GM20000 (cell line): ENCODE results near the gene KCNQ1.

Experiments
- DNase-seq: peaks from one replicate; pipeline ENCODE4 v3.0.0; 2012; ENCODE audit warnings: low spot score
- CTCF ChIP-seq: IDR thresholded peaks from 2 replicates; pipeline ENCODE4 v1.5.1; 2012; ENCODE audit warnings: mild to moderate bottlenecking, control low read depth; ENCODE audit errors: extremely low read depth, missing control alignments

KCNQ1 gene

DNA sequence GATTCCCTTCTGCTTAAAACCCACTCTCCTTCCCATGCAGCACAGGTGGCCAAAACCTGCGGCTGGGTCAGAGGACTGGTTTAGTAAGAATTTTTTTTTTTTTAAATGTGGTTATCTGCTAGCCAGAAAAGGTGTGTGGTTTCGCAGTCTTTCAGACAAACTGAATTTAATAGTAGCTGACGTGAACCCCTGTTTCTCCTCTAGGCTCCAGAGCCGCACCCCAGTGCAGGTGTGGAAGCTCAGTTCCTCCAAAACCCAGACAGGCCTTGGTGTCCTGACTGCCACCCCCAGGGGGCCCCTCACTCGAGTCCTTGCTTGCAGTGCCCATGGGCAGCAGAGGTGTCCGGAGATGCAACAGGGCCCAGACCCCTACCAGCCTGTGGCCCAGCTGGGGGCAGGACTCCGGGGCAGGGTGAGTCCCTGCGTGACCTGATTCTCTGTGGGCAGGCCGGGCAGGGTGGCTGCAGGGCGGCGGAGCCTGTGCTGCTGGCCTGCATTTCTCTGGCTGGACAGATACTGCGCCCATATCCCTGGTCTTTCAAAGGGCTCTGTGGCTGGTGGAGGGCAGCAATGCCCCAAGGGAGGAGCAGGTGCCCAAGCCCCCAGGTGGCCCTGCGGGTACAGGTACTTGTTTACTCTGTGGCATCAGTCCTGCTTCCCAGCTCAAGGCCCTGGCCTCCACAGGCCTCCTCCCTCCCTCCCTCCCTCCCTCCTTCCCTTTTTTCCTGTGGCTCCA, 15.2 kb downstream of the KCNQ1 start:
- no peak for TF ChIP-seq CTCF
- DNase-seq: no peak

GRCh38 chr11:2460540-2461252, 15.9 kb downstream of the KCNQ1 start:
- DNase-seq: no peak
- TF ChIP-seq CTCF: no peak

GRCh38 chr11:2461253-2461955, 16.6 kb downstream of the KCNQ1 start:
- no peak for TF ChIP-seq CTCF
- no peak for DNase-seq

GRCh38 chr11:2461956-2462542, 17.2 kb downstream of the KCNQ1 start:
- no peak for TF ChIP-seq CTCF

GRCh38 chr11:2462543-2462985, 17.8 kb downstream of the KCNQ1 start:
- no peak for DNase-seq
- no peak for TF ChIP-seq CTCF

More at GRCh38 chr11:2461956-2462542, 17.2 kb downstream of the KCNQ1 start:
- DNase-seq: no peak

DNA sequence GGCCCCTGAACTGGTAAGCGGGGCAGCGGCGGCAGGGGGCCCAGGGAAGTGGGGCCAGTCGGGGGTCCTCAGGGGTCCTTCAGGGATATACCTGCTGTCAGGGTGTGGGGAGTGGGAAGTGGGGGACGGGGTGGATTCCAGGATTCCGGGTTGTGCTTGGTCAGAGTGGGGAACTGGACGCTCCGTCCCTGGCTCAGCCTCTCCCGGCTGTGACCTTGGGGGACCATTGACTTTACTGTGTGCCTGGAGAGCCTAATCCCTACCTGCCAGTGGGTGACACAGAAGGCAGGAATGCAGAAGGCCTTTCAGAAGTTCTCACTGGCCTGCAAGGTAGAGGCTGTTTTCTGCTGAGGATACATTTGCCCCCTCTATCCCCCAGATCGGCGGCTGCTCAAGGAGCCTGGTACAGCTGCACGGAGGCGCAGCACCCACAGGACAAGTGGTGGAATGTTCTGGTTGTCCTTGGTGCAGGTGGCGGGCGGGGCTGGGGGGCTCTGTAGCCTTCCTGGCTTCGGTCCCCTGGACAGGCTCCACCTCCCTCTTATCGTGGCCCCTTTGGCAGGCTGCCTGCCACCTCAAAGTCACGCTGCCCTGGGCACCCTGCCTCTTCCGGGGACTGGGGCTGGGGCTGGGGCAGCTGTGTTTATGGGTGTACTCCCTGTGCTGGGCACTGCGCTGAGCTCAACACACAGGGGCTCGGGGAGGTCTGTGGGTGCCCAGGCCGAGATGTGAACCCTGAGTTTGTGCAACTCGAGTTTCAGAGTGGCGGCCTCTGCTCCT, 18.4 kb downstream of the KCNQ1 start:
- DNase-seq: no peak
- no peak for TF ChIP-seq CTCF
